Spinal cord (tissue), 10 donors: ENCODE results near the gene APOL5. TPM values are rescaled to one million over a fixed set of nuclear protein-coding genes. Genes with fewer than 3 reads are reported as not detected.

ENCODE experiments used
- DNase-seq, 6 donors: peaks; one replicate each; pipeline versions ENCODE4 v3.0.0 to v3.0.0-alpha.2; 2013 to 2015; ENCODE audit warnings: low spot score in 6 of 6, low read depth in 4 of 6
- H3K27ac ChIP-seq: one replicate; pipeline ENCODE4 v1.5.1; 2013; ENCODE audit warnings: low read depth, low read length, control low read depth
- H3K27me3 ChIP-seq: one replicate; pipeline ENCODE4 v1.6.1; 2013; ENCODE audit warnings: low read length; ENCODE audit not compliant: control insufficient read depth, insufficient read depth
- H3K36me3 ChIP-seq: one replicate; pipeline ENCODE4 v1.6.1; 2013; ENCODE audit warnings: low read length; ENCODE audit not compliant: control insufficient read depth, insufficient read depth
- H3K4me1 ChIP-seq: one replicate; pipeline ENCODE4 v1.6.1; 2013; ENCODE audit warnings: low read length; ENCODE audit not compliant: control insufficient read depth, insufficient read depth
- H3K4me3 ChIP-seq: one replicate; pipeline ENCODE4 v1.5.1; 2013; ENCODE audit warnings: low read depth, low read length, control low read depth
- H3K9me3 ChIP-seq: one replicate; pipeline ENCODE4 v1.6.1; 2013; ENCODE audit warnings: low read length; ENCODE audit not compliant: control insufficient read depth, insufficient read depth
- WGBS: methylation state at CpG from one replicate; pipeline ENCODE4 v1.1.5; 2013; ENCODE audit warnings: missing lambda C conversion rate; ENCODE audit not compliant: insufficient coverage; 5-methylcytosine and 5-hydroxymethylcytosine counted together
- polyA plus RNA-seq, 2 donors: library from polyadenylated mRNA; unstranded; fragments of 120-200 nt; gene quantifications; one replicate each; pipeline ENCODE4 v1.2.1, GENCODE V29; 2013; ENCODE audit not compliant: insufficient read length in 2 of 2
- total RNA-seq, 2 donors: library from RNA; depleted of rRNA in 1 of 2; stranded (reverse); fragments of 120-200 nt in 1 of 2; fragments of >200 nt in 1 of 2; gene quantifications; one replicate each; pipeline versions ENCODE4 v1.2.3 to v1.2.4, GENCODE V29; 2013 to 2014
- donor health status: healthy.

APOL5 gene
- total and polyA plus RNA-seq, 4 donors, result 0.39 TPM; not detected in 3

DNA sequence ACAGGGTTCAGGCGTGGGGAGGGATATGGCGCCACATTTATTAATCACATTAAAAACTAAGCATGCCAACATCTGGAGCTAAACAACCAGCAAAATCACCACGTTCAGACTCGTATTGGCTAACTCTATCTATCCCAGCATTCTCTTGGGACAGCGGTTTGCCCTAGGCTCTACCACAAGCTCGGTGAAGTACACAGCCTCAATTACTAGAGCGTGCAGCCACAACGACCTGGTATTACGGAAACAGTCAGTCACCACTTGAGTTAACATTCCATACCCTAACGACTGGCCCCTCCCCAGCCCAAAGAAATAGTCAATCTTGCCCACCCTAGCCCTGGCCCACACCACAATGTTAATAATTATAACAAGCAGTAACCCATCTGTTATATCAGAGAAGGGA lies 32.1 kb downstream of the APOL5 start:
- H3K27me3 ChIP-seq, result no peaks in the 10 kb centered on the region
- H3K27ac ChIP-seq, result no peak overlapping the region
- peaks cover 6% of the 10 kb centered on the region for H3K36me3 ChIP-seq
- H3K9me3 ChIP-seq, result no peaks in the 10 kb centered on the region
- H3K4me3 ChIP-seq, result no peak overlapping the region
- peak in 1 of 6 donors; percentile 69 for DNase-seq
- WGBS, result 60% methylated on average over 7 of the region's 10 CpGs
- peaks cover 3% of the 10 kb centered on the region for H3K4me1 ChIP-seq

DNA sequence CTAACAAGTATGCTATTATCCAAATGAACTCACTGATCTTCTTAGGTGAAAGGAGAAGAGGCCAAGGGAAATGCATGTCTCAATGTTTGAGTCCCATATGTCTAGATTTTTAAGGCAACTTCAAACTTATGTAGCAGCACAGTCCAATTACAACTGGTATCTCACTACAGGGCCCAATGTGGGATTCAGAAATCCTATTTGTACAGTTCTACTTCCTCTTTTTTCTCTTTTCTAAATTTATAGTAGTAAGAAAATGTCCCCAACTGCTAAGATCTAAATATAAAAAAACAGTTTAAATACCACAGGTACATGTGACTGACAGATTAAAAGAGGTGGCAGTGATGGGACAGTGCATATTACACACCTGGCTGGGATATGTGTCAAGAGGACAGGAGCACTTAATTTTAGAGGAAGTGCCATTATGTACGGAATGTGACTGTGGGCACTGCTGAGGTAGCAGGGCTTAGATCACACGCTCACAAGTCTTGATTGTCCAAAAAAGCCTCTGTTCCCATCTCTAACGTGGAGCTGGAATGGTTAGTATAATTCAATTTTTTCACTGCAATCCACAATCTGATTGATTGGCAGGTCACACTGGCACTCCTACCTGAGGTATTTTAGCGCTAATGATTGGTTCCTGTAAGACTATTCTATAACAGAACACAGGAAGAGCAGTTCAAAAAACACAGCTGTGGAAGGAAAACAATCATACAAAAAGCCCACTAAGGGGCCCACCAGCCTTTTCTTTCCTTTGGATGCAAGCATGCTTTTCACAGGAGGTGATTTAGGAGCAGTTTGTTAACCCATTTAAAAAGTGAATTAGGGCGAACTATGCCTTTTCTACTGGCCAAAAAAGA lies 34.6 kb downstream of the APOL5 start:
- no peak overlapping the region for H3K27ac ChIP-seq
- no peak overlapping the region for H3K4me3 ChIP-seq
- no peaks in the 10 kb centered on the region for H3K4me1 ChIP-seq
- no peaks in the 10 kb centered on the region for H3K36me3 ChIP-seq
- DNase-seq, result peak in 2 of 6 donors; percentile 38 to 60
- no peaks in the 10 kb centered on the region for H3K9me3 ChIP-seq
- H3K27me3 ChIP-seq, result no peaks in the 10 kb centered on the region
- WGBS, result no CpG with 5 or more reads among the region's 5 CpGs

DNA sequence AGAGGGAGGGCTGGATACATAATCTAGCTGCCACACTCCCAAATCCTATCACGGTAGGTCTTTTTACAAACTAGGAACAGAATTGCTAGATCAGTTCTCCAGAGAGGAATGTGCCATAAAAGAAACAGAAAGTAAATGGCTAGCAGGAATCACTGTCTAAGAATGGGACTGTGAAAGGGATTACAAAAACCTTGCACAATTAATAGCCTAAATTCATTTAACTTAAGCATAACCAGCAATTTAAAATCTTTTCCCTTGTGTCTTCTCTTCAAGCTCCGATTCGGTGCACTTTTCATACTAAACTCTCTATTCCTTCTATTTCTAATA lies 35.2 kb downstream of the APOL5 start:
- DNase-seq, result no peak
- H3K27me3 ChIP-seq, result no peaks in the 10 kb centered on the region
- no peaks in the 10 kb centered on the region for H3K4me1 ChIP-seq
- H3K27ac ChIP-seq, result no peak overlapping the region
- WGBS, result no CpG with 5 or more reads among the region's 3 CpGs
- H3K9me3 ChIP-seq, result no peaks in the 10 kb centered on the region
- no peaks in the 10 kb centered on the region for H3K36me3 ChIP-seq
- H3K4me3 ChIP-seq, result no peak overlapping the region

DNA sequence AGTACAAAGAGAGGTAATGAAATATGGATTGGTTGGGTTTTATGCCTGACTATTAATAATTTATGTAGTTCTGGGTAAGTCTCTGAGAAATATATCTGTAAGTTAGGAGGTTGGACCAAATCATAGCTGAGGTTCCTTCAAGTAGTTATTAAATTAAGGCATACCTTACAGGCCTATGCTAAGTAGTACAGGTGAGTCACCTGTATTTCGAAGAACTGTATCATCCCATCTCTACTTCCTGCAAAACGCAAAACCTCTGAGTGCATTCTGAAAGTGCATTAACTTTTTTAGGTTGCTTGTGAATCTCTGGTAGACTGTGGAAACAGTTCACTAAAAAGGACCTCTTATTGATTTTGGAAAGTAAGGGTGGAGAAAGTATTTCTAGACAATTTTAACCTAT lies 37.1 kb downstream of the APOL5 start:
- Histone ChIP-seq H3K27ac (no peak overlapping the region), H3K27me3 (no peaks in the 10 kb centered on the region), H3K4me3 (no peak overlapping the region), H3K4me1 (no peaks in the 10 kb centered on the region), H3K36me3 (peaks cover 4% of the 10 kb centered on the region), H3K9me3 (no peaks in the 10 kb centered on the region)
- no CpG with 5 or more reads among the region's 2 CpGs for WGBS
- no peak for DNase-seq

DNA sequence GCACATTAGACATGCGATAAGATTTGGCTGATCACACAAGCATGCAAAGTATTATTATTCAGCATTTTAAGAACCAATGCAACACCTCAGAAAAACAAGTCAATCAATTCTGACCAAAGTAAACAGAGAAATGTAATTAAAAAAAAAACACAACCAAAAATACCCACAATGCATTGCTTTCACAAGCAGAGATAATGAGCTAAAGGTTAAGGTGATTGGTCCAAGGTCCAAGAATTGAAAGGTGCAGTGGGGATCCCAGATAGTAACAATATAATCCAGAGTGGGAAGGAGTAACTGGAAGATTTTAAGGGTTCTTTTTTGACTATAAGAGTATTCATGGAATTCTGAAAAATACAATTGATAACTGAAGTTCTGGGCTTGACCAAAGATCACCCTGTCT lies 39.0 kb downstream of the APOL5 start:
- H3K36me3 ChIP-seq, result peaks cover 5% of the 10 kb centered on the region
- no peak for DNase-seq
- H3K27me3 ChIP-seq, result no peaks in the 10 kb centered on the region
- no peaks in the 10 kb centered on the region for H3K4me1 ChIP-seq
- H3K9me3 ChIP-seq, result no peaks in the 10 kb centered on the region
- no CpG with 5 or more reads among the region's 1 CpG for WGBS
- no peak overlapping the region for H3K27ac ChIP-seq
- no peak overlapping the region for H3K4me3 ChIP-seq

DNA sequence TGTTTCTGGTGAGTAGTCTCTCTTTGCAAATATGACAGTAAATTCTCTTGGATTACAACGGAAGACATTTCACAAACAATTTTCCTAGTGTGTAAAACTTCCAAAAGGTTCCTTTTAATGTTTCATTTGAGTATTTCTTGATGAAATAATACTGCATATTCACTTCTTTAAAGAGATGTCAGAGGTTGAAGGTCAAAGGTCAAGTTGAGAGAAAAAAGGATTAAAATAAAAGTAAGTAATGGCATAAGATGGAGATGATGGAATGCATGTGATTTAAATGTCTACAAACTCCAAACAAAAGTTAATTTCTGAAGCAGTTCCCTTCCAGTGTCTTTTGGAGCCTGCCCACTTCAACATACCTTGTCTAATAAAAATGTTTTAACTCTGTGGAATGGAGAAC lies 40.7 kb downstream of the APOL5 start:
- Histone ChIP-seq H3K4me1 (no peaks in the 10 kb centered on the region), H3K27ac (no peak overlapping the region), H3K9me3 (no peaks in the 10 kb centered on the region), H3K36me3 (peaks cover 7% of the 10 kb centered on the region), H3K4me3 (no peak overlapping the region), H3K27me3 (no peaks in the 10 kb centered on the region)
- DNase-seq, result no peak
- WGBS, result no CpG with 5 or more reads among the region's 1 CpG

DNA sequence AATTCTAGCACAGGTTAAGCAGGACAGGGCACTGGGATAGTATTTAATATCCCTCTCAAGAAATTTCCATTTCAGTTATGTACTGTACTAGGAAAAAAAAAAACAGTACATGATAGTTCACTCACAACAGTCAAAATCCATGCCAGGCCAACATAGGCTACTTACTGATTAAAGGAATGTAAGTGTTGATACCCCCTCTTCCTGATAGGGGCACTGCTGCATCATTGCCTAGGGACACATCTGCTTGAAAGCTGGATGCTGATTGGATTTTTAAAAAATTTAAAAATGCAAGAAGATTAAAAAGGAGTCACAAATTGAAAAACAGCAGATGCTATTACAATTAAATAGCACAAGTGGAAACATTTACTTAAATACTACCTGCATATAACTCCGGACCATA lies 43.4 kb downstream of the APOL5 start:
- Histone ChIP-seq H3K36me3 (peaks cover 7% of the 10 kb centered on the region), H3K4me3 (no peak overlapping the region), H3K9me3 (no peaks in the 10 kb centered on the region), H3K27me3 (no peaks in the 10 kb centered on the region), H3K4me1 (no peaks in the 10 kb centered on the region), H3K27ac (no peak overlapping the region)
- no CpG with 5 or more reads among the region's 1 CpG for WGBS
- DNase-seq, result peak in 1 of 6 donors; percentile 56

DNA sequence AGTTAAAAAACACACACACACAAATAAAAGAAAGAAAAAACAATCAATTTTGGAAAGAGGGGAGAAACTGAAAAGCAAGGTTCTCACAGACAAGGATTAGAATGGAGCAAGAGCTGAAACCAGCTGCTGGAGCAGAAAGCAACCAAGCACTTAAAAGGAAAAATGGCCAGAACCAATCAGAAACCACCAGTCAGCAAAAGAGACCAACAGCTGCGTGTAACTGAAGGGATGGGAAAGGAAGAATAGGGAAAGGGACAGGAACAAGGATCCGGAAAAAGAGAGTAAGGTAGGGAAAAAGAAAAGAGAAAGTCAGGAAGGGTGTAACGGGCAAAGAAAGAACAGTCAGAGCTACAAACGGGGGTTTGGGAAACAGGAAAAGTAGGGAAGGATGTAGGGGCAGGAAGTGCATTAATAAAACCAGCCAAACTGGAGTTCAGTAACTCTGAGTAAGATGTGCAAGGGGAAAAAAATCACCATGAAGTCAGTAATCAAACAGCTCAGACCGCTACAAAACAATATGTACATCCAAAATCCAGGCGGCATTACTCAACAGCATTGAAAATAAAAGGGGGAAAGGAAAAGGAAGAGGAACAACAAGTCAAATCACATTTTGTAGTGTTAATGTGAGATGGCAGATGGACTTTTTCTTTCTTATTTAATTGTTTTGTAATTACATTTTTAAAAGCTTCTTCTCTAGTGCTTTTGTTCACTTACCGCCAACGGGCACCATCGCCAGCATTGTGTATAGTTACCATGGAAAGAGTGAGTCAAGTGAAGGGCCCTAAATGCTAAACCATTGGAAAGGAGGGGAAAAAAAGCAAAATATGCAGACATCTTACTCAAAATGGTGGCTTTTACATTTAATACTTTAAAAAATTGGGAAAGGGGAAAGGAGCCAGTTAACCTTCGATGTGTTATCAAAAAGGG lies 49.2 kb downstream of the APOL5 start:
- Histone ChIP-seq H3K9me3 (no peaks in the 10 kb centered on the region), H3K27me3 (no peaks in the 10 kb centered on the region), H3K4me3 (no peak overlapping the region), H3K36me3 (peaks cover 2% of the 10 kb centered on the region), H3K27ac (no peak overlapping the region), H3K4me1 (no peaks in the 10 kb centered on the region)
- WGBS, result 19% methylated on average over 4 of the region's 10 CpGs
- peak in 3 of 6 donors; percentile 26 to 81 (median 46) for DNase-seq

DNA sequence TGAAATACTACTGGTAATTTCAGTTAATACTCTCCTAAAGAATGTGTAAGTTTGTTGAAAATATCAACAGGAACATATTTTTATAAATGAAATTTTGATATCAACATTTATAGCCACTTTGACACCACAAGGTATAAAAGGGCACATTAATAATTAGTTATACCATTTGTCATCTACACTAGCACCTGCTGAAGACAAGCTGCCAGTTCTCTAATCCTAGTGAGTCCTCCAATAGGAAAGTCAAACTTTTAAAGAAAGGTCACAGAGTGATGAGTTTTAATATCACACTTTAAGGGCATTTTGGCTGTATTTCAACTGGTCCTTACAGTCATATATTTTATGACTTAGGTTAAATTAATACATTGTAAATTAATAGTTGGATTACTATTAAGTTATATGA lies 52.3 kb downstream of the APOL5 start:
- no peaks in the 10 kb centered on the region for H3K27me3 ChIP-seq
- no peaks in the 10 kb centered on the region for H3K36me3 ChIP-seq
- no peaks in the 10 kb centered on the region for H3K9me3 ChIP-seq
- H3K4me3 ChIP-seq, result no peak overlapping the region
- no peak overlapping the region for H3K27ac ChIP-seq
- H3K4me1 ChIP-seq, result no peaks in the 10 kb centered on the region
- DNase-seq, result no peak
